PC-3 (cell line): ENCODE measurements around the gene GDF2. TPM values are rescaled to one million over a fixed set of nuclear protein-coding genes. Genes with fewer than 3 reads are reported as not detected.

Experiments used
- ATAC-seq: fragments of 200-7000 bp; cut with Tn5 transposase; 2 replicates; pipeline ENCODE4 v1.9.1; 2020; ENCODE audit warnings: mild to moderate bottlenecking, moderate library complexity
- BruUV-seq: library from RNA; stranded (reverse); fragments of 400-500 nt; replicated peaks from 2 replicates; lab custom pipeline; 2021; lab: Mats Ljungman, UMichigan
- CTCF ChIA-PET: fragments of 300-600 bp; sonication (Branson Sonifier 250); formaldehyde crosslinking; loops from one replicate; lab custom pipeline; 2022; ENCODE audit warnings: antibody characterized with exemption; lab: Charles Lee
- POLR2A ChIA-PET: fragments of 300-600 bp; sonication (Branson Sonifier 250); formaldehyde crosslinking; loops from one replicate; lab custom pipeline; 2022; ENCODE audit warnings: antibody characterized with exemption; ENCODE audit not compliant: unreplicated experiment; lab: Charles Lee
- DNase-seq: peaks from one replicate; pipeline ENCODE4 v3.0.0-alpha.2; 2015
- H2AFZ ChIP-seq: fragments of 300-600 bp; sonication (generic); 2 replicates; pipeline ENCODE4 v1.6.0; 2016; ENCODE audit warnings: antibody characterized with exemption, low read length
- H3F3A ChIP-seq: fragments of 300-600 bp; sonication (generic); one replicate; pipeline ENCODE4 v1.6.0; 2017; ENCODE audit warnings: antibody characterized with exemption, low read length, control low read depth, mild to moderate bottlenecking; ENCODE audit not compliant: unreplicated experiment
- H3K27ac ChIP-seq: fragments of 300-600 bp; sonication (generic); 2 replicates; pipeline ENCODE4 v1.5.1; 2016; ENCODE audit warnings: mild to moderate bottlenecking, low read length
- H3K27me3 ChIP-seq: fragments of 300-600 bp; sonication (generic); 2 replicates; pipeline ENCODE4 v1.6.1; 2016; ENCODE audit warnings: low read length, mixed read lengths
- H3K36me3 ChIP-seq: fragments of 300-600 bp; sonication (generic); 2 replicates; pipeline ENCODE4 v1.6.1; 2016; ENCODE audit warnings: low read depth, mixed run types, low read length, mixed read lengths
- H3K4me1 ChIP-seq: fragments of 300-600 bp; sonication (generic); 2 replicates; pipeline ENCODE4 v1.5.1; 2016; ENCODE audit warnings: low read length; ENCODE audit not compliant: insufficient read depth
- H3K4me2 ChIP-seq: fragments of 300-600 bp; sonication (generic); 2 replicates; pipeline ENCODE4 v1.6.0; 2016; ENCODE audit warnings: low read length
- H3K4me3 ChIP-seq: fragments of 300-600 bp; sonication (generic); 2 replicates; pipeline ENCODE4 v1.5.1; 2016; ENCODE audit warnings: mild to moderate bottlenecking, low read length, mixed read lengths
- H3K79me2 ChIP-seq: fragments of 300-600 bp; sonication (generic); 2 replicates; pipeline ENCODE4 v1.6.1; 2017; ENCODE audit warnings: low read length, mixed read lengths
- H3K9ac ChIP-seq: fragments of 300-600 bp; sonication (generic); 2 replicates; pipeline ENCODE4 v1.6.0; 2016; ENCODE audit warnings: mild to moderate bottlenecking, low read length
- H3K9me2 ChIP-seq: fragments of 300-600 bp; sonication (generic); replicated peaks from 2 replicates; pipeline ENCODE4 v1.6.1; 2016; ENCODE audit warnings: mixed run types, low read length, mixed read lengths
- H3K9me3 ChIP-seq: fragments of 300-600 bp; sonication (generic); 2 replicates; pipeline ENCODE4 v1.6.1; 2016; ENCODE audit warnings: low read length, mixed read lengths
- H4K20me1 ChIP-seq: fragments of 300-600 bp; sonication (generic); 2 replicates; pipeline ENCODE4 v1.6.1; 2016; ENCODE audit warnings: low read length, mixed read lengths
- CTCF ChIP-seq: fragments of 300-600 bp; sonication (generic); conservative IDR thresholded peaks from 2 replicates; pipeline ENCODE4 v1.5.1; 2017; ENCODE audit warnings: antibody characterized with exemption, low read depth, mild to moderate bottlenecking, low read length
- EZH2 ChIP-seq: fragments of 300-600 bp; sonication (generic); IDR thresholded peaks from one replicate; pipeline ENCODE4 v1.6.1; 2017; ENCODE audit warnings: antibody characterized with exemption, mild to moderate bottlenecking, low read length; ENCODE audit not compliant: unreplicated experiment
- EZH2phosphoT487 ChIP-seq: fragments of 300-600 bp; sonication (generic); IDR thresholded peaks from 2 replicates; pipeline ENCODE4 v1.6.1; 2018; ENCODE audit warnings: mild to moderate bottlenecking, antibody characterized with exemption, low read length, borderline replicate concordance
- intact Hi-C: fragments of 100-400 bp; cut with micrococcal nuclease; formaldehyde crosslinking; loops from 2 replicates; pipeline ENCODE4 v1.9.0; 2023
- total RNA-seq: library from RNA; depleted of rRNA; stranded (reverse); fragments of >200 nt; gene quantifications from 2 replicates; pipeline ENCODE4 v1.2.3, GENCODE V29; 2014

The GDF2 gene
- total RNA-seq, 1 experiment from 2014 or later = not detected

- POLR2A ChIA-PET = no interaction called here
- intact Hi-C loops = no loop called here
- Histone ChIP-seq H3K9me3 (no peaks in the 10 kb centered on the region), H3K36me3 (no peaks in the 10 kb centered on the region), H3K27ac (no peak overlapping the region), H3K27me3 (peaks cover 26% of the 10 kb centered on the region; the same call in 1 of the 2 replicates), H3K4me1 (no peaks in the 10 kb centered on the region), H4K20me1 (no peaks in the 10 kb centered on the region), H3K4me2 (no peak overlapping the region), H3K9me2 (no peaks in the 10 kb centered on the region), H3K9ac (no peak overlapping the region), H3K79me2 (no peaks in the 10 kb centered on the region), H2AFZ (no peak overlapping the region), H3F3A (no peaks in the 10 kb centered on the region), H3K4me3 (no peak overlapping the region)
- TF ChIP-seq EZH2phosphoT487 = no peak
- TF ChIP-seq EZH2 = no peak
- TF ChIP-seq CTCF = no peak
- DNase-seq = no peak
- no TSS peak for BruUV-seq
- CTCF ChIA-PET = no interaction called here
- no peak for ATAC-seq
Observed at GRCh38 chr10:47290338-47290737, 31.9 kb upstream of the GDF2 start.

GRCh38 chr10:47291682-47292081 lies 30.6 kb upstream of the GDF2 start:
- H3K9me3 ChIP-seq = no peaks in the 10 kb centered on the region
- ChIA-PET CTCF (no interaction called here), POLR2A (no interaction called here)
- no peak for DNase-seq
- no peaks in the 10 kb centered on the region for H3K36me3 ChIP-seq
- BruUV-seq = no TSS peak
- H3F3A ChIP-seq = no peaks in the 10 kb centered on the region
- H3K79me2 ChIP-seq = no peaks in the 10 kb centered on the region
- ATAC-seq = no peak
- intact Hi-C loops = no loop called here
- H3K9me2 ChIP-seq = no peaks in the 10 kb centered on the region
- no peak overlapping the region for H3K27ac ChIP-seq
- TF ChIP-seq EZH2phosphoT487 (no peak), CTCF (no peak)
- H4K20me1 ChIP-seq = no peaks in the 10 kb centered on the region
- H3K4me2 ChIP-seq = no peak overlapping the region
- peaks cover 39% of the 10 kb centered on the region for H3K27me3 ChIP-seq
- H3K9ac ChIP-seq = no peak overlapping the region
- H3K4me3 ChIP-seq = no peak overlapping the region
- H3K4me1 ChIP-seq = no peaks in the 10 kb centered on the region
- H2AFZ ChIP-seq = no peak overlapping the region

- intact Hi-C loops = no loop called here
- no TSS peak for BruUV-seq
- CTCF ChIA-PET = no interaction called here
Observed at GRCh38 chr10:47294057-47294456, 28.2 kb upstream of the GDF2 start.

More at GRCh38 chr10:47294057-47294456, 28.2 kb upstream of the GDF2 start:
- no peak overlapping the region for H3K4me3 ChIP-seq
- no peak overlapping the region for H3K9ac ChIP-seq
- H2AFZ ChIP-seq = no peak overlapping the region
- H4K20me1 ChIP-seq = no peaks in the 10 kb centered on the region
- DNase-seq = no peak
- H3K9me2 ChIP-seq = no peaks in the 10 kb centered on the region
- no peaks in the 10 kb centered on the region for H3K36me3 ChIP-seq
- H3K27me3 ChIP-seq = peaks cover 61% of the 10 kb centered on the region
- H3K79me2 ChIP-seq = no peaks in the 10 kb centered on the region
- no peak overlapping the region for H3K4me2 ChIP-seq
- no peaks in the 10 kb centered on the region for H3K4me1 ChIP-seq
- ATAC-seq = no peak
- POLR2A ChIA-PET = no interaction called here
- no peaks in the 10 kb centered on the region for H3F3A ChIP-seq
- no peak overlapping the region for H3K27ac ChIP-seq
- no peaks in the 10 kb centered on the region for H3K9me3 ChIP-seq
- no peak for TF ChIP-seq EZH2phosphoT487
- TF ChIP-seq CTCF = no peak
- no peak for TF ChIP-seq EZH2
